ENCODE results near the gene ALK. TPM values are rescaled to one million over a fixed set of nuclear protein-coding genes. Genes with fewer than 3 reads are reported as not detected.

Gene ALK
- polyA plus RNA-seq, 2 of the 4 experiments (the other 2 are of a cell fraction), result not detected

GRCh38 chr2:29273685-29274611, 647.4 kb downstream of the ALK start (continued):
- TF ChIP-seq HEYL (CRISPR knock-in tag; IDR thresholded peaks at IDR 0.05), result no peak
- TF ChIP-seq CTCF (IDR thresholded peaks at IDR 0.05), result no peak
- TF ChIP-seq RARB (CRISPR knock-in tag; IDR thresholded peaks at IDR 0.05), result no peak

GRCh38 chr2:29273004-29273684, 648.2 kb downstream of the ALK start:
- CTCF ChIA-PET, result interaction anchor here (1.2 to 2.7 kb wide), 3 partner anchors 12 to 36 kb away, joined by 4 to 11 read pairs (median 6); no protein-coding TSS in a partner anchor
- WGBS (ENCODE audit: missing lambda C conversion rate), result 46% methylated on average over 4 of the region's 6 CpGs
- DNase-seq (ENCODE audit: low read depth in 1 of 2, low spot score in 1 of 2) (no peak), FAIRE-seq (no peak), ATAC-seq (no peak)
- POLR2A ChIA-PET, result no interaction called here
- no peaks in the 10 kb centered on the region for H3K4me1 ChIP-seq
- no peak overlapping the region for H3K4me3 ChIP-seq
- no peak overlapping the region for H3K27ac ChIP-seq
- TF ChIP-seq BHLHE40 (IDR thresholded peaks at IDR 0.05; ENCODE audit: low read depth, low read length) (no peak), ZC3H11A (IDR thresholded peaks at IDR 0.05) (no peak), RNF2 (IDR thresholded peaks at IDR 0.05; ENCODE audit: borderline replicate concordance, low read depth) (no peak), BCL3 (IDR thresholded peaks at IDR 0.05) (no peak), CBX2 (IDR thresholded peaks at IDR 0.05; ENCODE audit: borderline replicate concordance, low read depth) (no peak), RCOR1 (IDR thresholded peaks at IDR 0.05; ENCODE audit: low read depth, low read length) (no peak), ZNF302 (CRISPR knock-in tag; IDR thresholded peaks at IDR 0.05) (no peak), SMC3 (IDR thresholded peaks at IDR 0.05) (no peak), HOXB13 (CRISPR knock-in tag; IDR thresholded peaks at IDR 0.05; ENCODE audit: low read depth) (no peak), HDAC2 (IDR thresholded peaks at IDR 0.05) (no peak), FOSB (CRISPR knock-in tag; IDR thresholded peaks at IDR 0.05) (no peak), JUNB (IDR thresholded peaks at IDR 0.05) (no peak), HOXA7 (CRISPR knock-in tag; IDR thresholded peaks at IDR 0.05) (no peak), POLR2A (IDR thresholded peaks at IDR 0.05; ENCODE audit: low read length) (no peak), MYC (IDR thresholded peaks at IDR 0.05; ENCODE audit: borderline replicate concordance, low read length) (no peak), NFE2L2 (conservative IDR thresholded peaks at IDR 0.05; ENCODE audit: low read length) (no peak), ESRRA (IDR thresholded peaks at IDR 0.05; ENCODE audit: borderline replicate concordance, low read length) (no peak), CTCF (IDR thresholded peaks at IDR 0.05) (no peak), SREBF2 (IDR thresholded peaks at IDR 0.05) (no peak)
- H3K9me3 ChIP-seq, result no peaks in the 10 kb centered on the region
- H3K4me2 ChIP-seq, result no peak overlapping the region

Data from A549 (cell line).